ENCODE results near the gene VGF. TPM values are rescaled to one million over a fixed set of nuclear protein-coding genes. Genes with fewer than 3 reads are reported as not detected.

The VGF gene
- total RNA-seq, 1 experiment from 2014 or later, result 1.2 TPM

GRCh38 chr7:101154693-101155102, 10.7 kb downstream of the VGF start:
- BruUV-seq (replicated peaks), result no TSS peak
- ChIA-PET CTCF (interaction anchor here (2.7 kb wide), 1 partner anchor 11 kb away, joined by 27 read pairs; no protein-coding TSS in a partner anchor), POLR2A (no interaction called here)
- no peak for DNase-seq
- H3K4me3 Mint-ChIP-seq (ENCODE audit: unreplicated experiment), result peak overlapping the region; percentile 81
- H3K4me1 ChIP-seq, result peaks cover 14% of the 10 kb centered on the region; the same call in 1 of the 2 replicates
- peak overlapping the region; percentile 86 for H3K27ac Mint-ChIP-seq (ENCODE audit: unreplicated experiment)
- TF ChIP-seq CTCF (IDR thresholded peaks at IDR 0.05; ENCODE audit: insufficient read depth in 1 of 2, low read depth in 1 of 2, low read length in 1 of 2, severe bottlenecking in 1 of 2, unreplicated experiment in 1 of 2), result peak in 1 of 2 experiments; percentile 0
- intact Hi-C loops (cut with micrococcal nuclease; ENCODE audit: unreplicated experiment), result loop anchor here (1.0 kb wide), 2 partner anchors 9 to 10 kb away; no protein-coding TSS in a partner anchor
- H3K27me3 ChIP-seq (replicated peaks; ENCODE audit: control insufficient read depth, insufficient read depth, low read length), result no peaks in the 10 kb centered on the region
- no peaks in the 10 kb centered on the region for H3K9me3 ChIP-seq
- peaks cover 4% of the 10 kb centered on the region for H3K27me3 Mint-ChIP-seq (ENCODE audit: insufficient read depth, unreplicated experiment)
- peaks cover 22% of the 10 kb centered on the region for H3K4me1 Mint-ChIP-seq (ENCODE audit: low read depth, unreplicated experiment)
- peaks cover 30% of the 10 kb centered on the region for H3K36me3 Mint-ChIP-seq (ENCODE audit: insufficient read depth, unreplicated experiment)
- peaks cover 2% of the 10 kb centered on the region; the same call in 1 of the 2 replicates for H3K36me3 ChIP-seq (ENCODE audit: control insufficient read depth, insufficient read depth, low read length)
- peak overlapping the region; percentile 87 for H3K4me3 ChIP-seq (ENCODE audit: low read depth, low read length)
- H3K9me3 Mint-ChIP-seq (ENCODE audit: unreplicated experiment), result no peaks in the 10 kb centered on the region

- BruUV-seq (replicated peaks), result no TSS peak
- ChIA-PET CTCF (interaction anchor here (2.7 kb wide), 1 partner anchor 10 kb away, joined by 27 read pairs; no protein-coding TSS in a partner anchor), POLR2A (interaction anchor here (0.5 kb wide), 1 partner anchor 28 kb away, joined by 3 read pairs; no protein-coding TSS in a partner anchor)
- Histone ChIP-seq H3K27me3 (replicated peaks; ENCODE audit: control insufficient read depth, insufficient read depth, low read length) (no peaks in the 10 kb centered on the region), H3K9me3 (no peaks in the 10 kb centered on the region), H3K4me3 (ENCODE audit: low read depth, low read length) (peak within 1 kb of the TSS; percentile 87), H3K4me1 (peaks cover 14% of the 10 kb centered on the region; the same call in 1 of the 2 replicates), H3K36me3 (ENCODE audit: control insufficient read depth, insufficient read depth, low read length) (peaks cover 2% of the 10 kb centered on the region; the same call in 1 of the 2 replicates)
- Mint-ChIP-seq H3K27ac (ENCODE audit: unreplicated experiment) (peak within 1 kb of the TSS; percentile 94), H3K9me3 (ENCODE audit: unreplicated experiment) (no peaks in the 10 kb centered on the region), H3K27me3 (ENCODE audit: insufficient read depth, unreplicated experiment) (peaks cover 10% of the 10 kb centered on the region), H3K4me1 (ENCODE audit: low read depth, unreplicated experiment) (peaks cover 27% of the 10 kb centered on the region), H3K4me3 (ENCODE audit: unreplicated experiment) (peak within 1 kb of the TSS; percentile 81), H3K36me3 (ENCODE audit: insufficient read depth, unreplicated experiment) (peaks cover 30% of the 10 kb centered on the region)
- TF ChIP-seq CTCF (IDR thresholded peaks at IDR 0.05; ENCODE audit: insufficient read depth in 1 of 2, low read depth in 1 of 2, low read length in 1 of 2, severe bottlenecking in 1 of 2, unreplicated experiment in 1 of 2), result no peak
- intact Hi-C loops (cut with micrococcal nuclease; ENCODE audit: unreplicated experiment), result loop anchor here (1.0 kb wide), 2 partner anchors 9 to 10 kb away; no protein-coding TSS in a partner anchor
- peak; percentile 96 to 98 for DNase-seq
These were observed 11.2 kb downstream of the VGF start, which contains the start of gene AP1S1 for GRCh38 chr7:101153969-101154692. TSS of gene AP1S1 (plus strand) at chr7:101154476. CDS start at chr7:101154515, 39 bp downstream.

- Mint-ChIP-seq H3K4me3 (ENCODE audit: unreplicated experiment) (no peak overlapping the region), H3K36me3 (ENCODE audit: insufficient read depth, unreplicated experiment) (peaks cover 24% of the 10 kb centered on the region), H3K9me3 (ENCODE audit: unreplicated experiment) (no peaks in the 10 kb centered on the region), H3K4me1 (ENCODE audit: low read depth, unreplicated experiment) (peaks cover 28% of the 10 kb centered on the region), H3K27me3 (ENCODE audit: insufficient read depth, unreplicated experiment) (peaks cover 10% of the 10 kb centered on the region), H3K27ac (ENCODE audit: unreplicated experiment) (no peak overlapping the region)
- TF ChIP-seq CTCF (IDR thresholded peaks at IDR 0.05; ENCODE audit: insufficient read depth in 1 of 2, low read depth in 1 of 2, low read length in 1 of 2, severe bottlenecking in 1 of 2, unreplicated experiment in 1 of 2), result no peak
- Histone ChIP-seq H3K36me3 (ENCODE audit: control insufficient read depth, insufficient read depth, low read length) (no peaks in the 10 kb centered on the region), H3K4me3 (ENCODE audit: low read depth, low read length) (no peak overlapping the region), H3K4me1 (peaks cover 14% of the 10 kb centered on the region; the same call in 1 of the 2 replicates), H3K9me3 (no peaks in the 10 kb centered on the region), H3K27me3 (replicated peaks; ENCODE audit: control insufficient read depth, insufficient read depth, low read length) (no peaks in the 10 kb centered on the region)
- ChIA-PET CTCF (interaction anchor here (2.7 kb wide), 1 partner anchor 8 kb away, joined by 27 read pairs; no protein-coding TSS in a partner anchor), POLR2A (no interaction called here)
- intact Hi-C loops (cut with micrococcal nuclease; ENCODE audit: unreplicated experiment), result no loop called here
- DNase-seq, result no peak
- BruUV-seq (replicated peaks), result no TSS peak
These were observed 13.3 kb downstream of the VGF start for GRCh38 chr7:101151908-101152651.

Data from Caco-2 (cell line).